Osteocyte (in vitro differentiated cells): ENCODE results near the gene DOCK1. TPM values are rescaled to one million over a fixed set of nuclear protein-coding genes. Genes with fewer than 3 reads are reported as not detected.
A peak's percentile ranks its signal among the peaks of the same experiment; 100 is the strongest.

Experiments used
- DNase-seq: peaks from one replicate; pipeline ENCODE4 v3.0.0; 2021; ENCODE audit warnings: mixed read lengths; ENCODE audit not compliant: unreplicated experiment; ENCODE audit errors: extremely low spot score
- H3K27ac Mint-ChIP-seq: one replicate; pipeline ENCODE4 v1.8.0; 2021; ENCODE audit warnings: mild to moderate bottlenecking, mixed read lengths; ENCODE audit not compliant: unreplicated experiment
- H3K27me3 Mint-ChIP-seq: one replicate; pipeline ENCODE4 v1.8.0; 2021; ENCODE audit warnings: mixed read lengths; ENCODE audit not compliant: unreplicated experiment
- H3K36me3 Mint-ChIP-seq: one replicate; pipeline ENCODE4 v1.8.0; 2021; ENCODE audit warnings: mixed read lengths; ENCODE audit not compliant: unreplicated experiment
- H3K4me1 Mint-ChIP-seq: one replicate; pipeline ENCODE4 v1.8.0; 2021; ENCODE audit warnings: mixed read lengths; ENCODE audit not compliant: unreplicated experiment
- H3K4me3 Mint-ChIP-seq: one replicate; pipeline ENCODE4 v1.8.0; 2021; ENCODE audit warnings: mild to moderate bottlenecking, moderate library complexity, mixed read lengths; ENCODE audit not compliant: unreplicated experiment
- H3K9me3 Mint-ChIP-seq: one replicate; pipeline ENCODE4 v1.8.0; 2021; ENCODE audit warnings: mixed read lengths; ENCODE audit not compliant: unreplicated experiment
- total RNA-seq: library from RNA; stranded (reverse); gene quantifications from 2 replicates; pipeline ENCODE4 v1.2.1, GENCODE V29; 2021
- TF ChIP-seq, protein P1 (sequence below): fragments of 200-600 bp; sonication (generic); IDR thresholded peaks from 2 replicates; pipeline ENCODE4 v1.5.0; 2021; ENCODE audit warnings: antibody characterized with exemption, mild to moderate bottlenecking, moderate library complexity

The DOCK1 gene
- total RNA-seq, 1 donor from 2014 or later, result 66.3 TPM

DNA sequence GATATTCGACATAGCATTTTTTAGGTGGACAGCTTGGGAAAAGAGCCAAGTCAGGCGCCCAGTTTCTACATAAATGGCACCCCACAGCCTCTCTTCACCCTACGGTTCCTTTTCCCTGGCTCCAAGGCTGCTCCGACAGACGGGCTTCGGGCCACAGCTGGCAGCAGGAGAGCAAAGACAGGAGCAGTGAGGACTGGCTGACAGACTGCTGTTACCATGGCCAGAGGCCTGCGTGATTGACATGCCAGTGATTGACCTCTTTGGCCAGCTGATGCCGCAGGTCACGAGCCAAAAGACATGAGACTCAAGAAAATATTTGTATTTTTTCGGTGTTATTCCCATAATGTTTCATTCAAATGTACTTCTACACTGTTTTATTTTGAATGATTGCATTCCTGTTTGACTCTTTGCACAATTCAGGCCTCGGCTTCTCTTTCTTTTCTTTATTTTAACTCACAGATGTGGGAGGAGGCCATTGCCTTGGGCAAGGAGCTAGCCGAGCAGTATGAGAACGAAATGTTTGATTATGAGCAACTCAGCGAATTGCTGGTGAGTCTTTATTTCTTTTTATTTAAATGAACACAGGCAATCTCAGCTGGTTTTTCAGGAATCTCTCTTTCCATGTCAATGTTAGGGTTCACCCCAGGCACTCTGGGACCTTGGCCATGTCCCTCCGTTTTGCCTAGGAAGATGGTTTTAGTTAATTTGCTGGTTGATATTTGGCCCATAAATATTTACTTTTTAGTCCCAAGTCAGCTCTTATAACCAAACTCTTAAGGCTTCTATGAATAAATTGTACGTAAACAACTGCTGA lies 497.6 kb downstream of the DOCK1 start:
- peak overlapping the region; percentile 42 for H3K4me3 Mint-ChIP-seq
- H3K4me1 Mint-ChIP-seq, result peaks cover 95% of the 10 kb centered on the region
- DNase-seq, result no peak
- peak overlapping the region; percentile 91 for H3K27ac Mint-ChIP-seq
- TF ChIP-seq, protein P1, sequence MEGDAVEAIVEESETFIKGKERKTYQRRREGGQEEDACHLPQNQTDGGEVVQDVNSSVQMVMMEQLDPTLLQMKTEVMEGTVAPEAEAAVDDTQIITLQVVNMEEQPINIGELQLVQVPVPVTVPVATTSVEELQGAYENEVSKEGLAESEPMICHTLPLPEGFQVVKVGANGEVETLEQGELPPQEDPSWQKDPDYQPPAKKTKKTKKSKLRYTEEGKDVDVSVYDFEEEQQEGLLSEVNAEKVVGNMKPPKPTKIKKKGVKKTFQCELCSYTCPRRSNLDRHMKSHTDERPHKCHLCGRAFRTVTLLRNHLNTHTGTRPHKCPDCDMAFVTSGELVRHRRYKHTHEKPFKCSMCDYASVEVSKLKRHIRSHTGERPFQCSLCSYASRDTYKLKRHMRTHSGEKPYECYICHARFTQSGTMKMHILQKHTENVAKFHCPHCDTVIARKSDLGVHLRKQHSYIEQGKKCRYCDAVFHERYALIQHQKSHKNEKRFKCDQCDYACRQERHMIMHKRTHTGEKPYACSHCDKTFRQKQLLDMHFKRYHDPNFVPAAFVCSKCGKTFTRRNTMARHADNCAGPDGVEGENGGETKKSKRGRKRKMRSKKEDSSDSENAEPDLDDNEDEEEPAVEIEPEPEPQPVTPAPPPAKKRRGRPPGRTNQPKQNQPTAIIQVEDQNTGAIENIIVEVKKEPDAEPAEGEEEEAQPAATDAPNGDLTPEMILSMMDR, result no peak
- peaks cover 10% of the 10 kb centered on the region for H3K36me3 Mint-ChIP-seq
- no peaks in the 10 kb centered on the region for H3K9me3 Mint-ChIP-seq
- H3K27me3 Mint-ChIP-seq, result no peaks in the 10 kb centered on the region

DNA sequence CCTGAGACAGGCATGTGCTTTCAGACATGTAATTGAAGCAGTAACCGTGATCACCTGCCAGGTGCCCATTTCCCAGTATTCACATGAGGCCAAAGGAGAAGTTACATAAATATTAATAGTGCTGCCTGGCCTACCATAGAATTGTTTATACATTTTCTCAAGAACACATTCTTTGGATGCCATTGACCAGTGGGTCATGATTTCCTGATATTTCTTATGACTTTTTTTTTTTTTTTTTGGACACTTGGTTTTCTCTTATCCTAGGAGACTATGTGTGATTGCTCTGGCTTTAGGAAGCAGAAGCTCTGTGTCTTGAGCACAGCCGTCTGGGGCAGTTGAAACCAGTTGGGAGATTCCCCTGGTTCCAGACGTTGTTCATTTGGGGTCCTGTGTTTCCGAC lies 500.0 kb downstream of the DOCK1 start:
- Mint-ChIP-seq H3K27me3 (no peaks in the 10 kb centered on the region), H3K9me3 (no peaks in the 10 kb centered on the region), H3K36me3 (peaks cover 13% of the 10 kb centered on the region), H3K27ac (peak overlapping the region; percentile 94), H3K4me1 (peaks cover 95% of the 10 kb centered on the region), H3K4me3 (no peak overlapping the region)
- TF ChIP-seq, protein P1, result no peak
- no peak for DNase-seq

DNA sequence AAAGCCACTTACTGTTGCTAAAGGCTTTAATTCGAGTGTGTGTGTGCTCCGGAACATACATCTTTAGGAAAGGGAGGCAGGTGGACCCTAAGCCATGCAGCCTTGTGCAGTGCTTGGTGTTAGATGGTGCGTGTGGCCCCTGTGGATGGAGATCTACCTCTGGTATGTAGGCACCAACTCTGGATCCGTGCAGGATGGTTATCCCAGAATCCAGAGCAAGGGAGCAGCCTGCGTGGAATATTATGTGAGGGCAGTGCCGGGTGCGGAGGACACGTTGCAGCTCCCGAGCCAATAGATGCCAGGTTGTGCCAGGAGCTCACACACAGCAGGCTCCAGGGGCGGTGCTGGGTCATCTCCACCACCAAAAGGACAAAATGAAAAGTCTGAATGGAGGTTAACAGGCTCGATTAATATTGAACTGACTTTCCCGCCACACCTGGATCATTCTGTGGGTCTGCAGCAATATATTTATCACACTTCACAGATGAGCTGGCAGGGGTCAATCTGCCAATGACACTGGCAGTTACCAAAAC lies 500.9 kb downstream of the DOCK1 start:
- TF ChIP-seq, protein P1, result no peak
- Mint-ChIP-seq H3K9me3 (no peaks in the 10 kb centered on the region), H3K27me3 (no peaks in the 10 kb centered on the region), H3K27ac (peak overlapping the region; percentile 94), H3K36me3 (peaks cover 20% of the 10 kb centered on the region), H3K4me1 (peaks cover 95% of the 10 kb centered on the region), H3K4me3 (no peak overlapping the region)
- DNase-seq, result no peak

DNA sequence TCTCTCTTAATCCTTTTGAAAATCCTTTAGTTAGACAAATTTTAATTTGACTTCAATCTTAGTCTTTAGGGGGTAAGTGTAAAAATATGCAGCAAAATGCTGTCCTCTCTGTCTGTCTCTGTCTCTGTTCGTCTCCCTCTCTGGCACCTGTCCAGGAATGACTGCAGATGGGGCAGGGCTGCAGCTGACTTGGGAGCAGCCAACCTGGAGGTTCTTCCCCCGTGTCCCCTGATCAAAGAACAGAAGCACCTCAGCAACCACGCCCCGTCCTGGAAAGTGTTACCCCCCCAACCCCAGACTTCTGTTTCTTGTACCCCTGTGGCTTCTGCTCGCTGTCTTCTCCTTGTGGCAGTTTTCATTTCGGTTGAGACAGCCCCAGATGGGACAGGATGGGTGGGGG lies 502.3 kb downstream of the DOCK1 start:
- peaks cover 23% of the 10 kb centered on the region for H3K36me3 Mint-ChIP-seq
- H3K27me3 Mint-ChIP-seq, result no peaks in the 10 kb centered on the region
- H3K9me3 Mint-ChIP-seq, result no peaks in the 10 kb centered on the region
- no peak overlapping the region for H3K27ac Mint-ChIP-seq
- TF ChIP-seq, protein P1, result no peak
- DNase-seq, result no peak
- no peak overlapping the region for H3K4me3 Mint-ChIP-seq
- peaks cover 82% of the 10 kb centered on the region for H3K4me1 Mint-ChIP-seq

DNA sequence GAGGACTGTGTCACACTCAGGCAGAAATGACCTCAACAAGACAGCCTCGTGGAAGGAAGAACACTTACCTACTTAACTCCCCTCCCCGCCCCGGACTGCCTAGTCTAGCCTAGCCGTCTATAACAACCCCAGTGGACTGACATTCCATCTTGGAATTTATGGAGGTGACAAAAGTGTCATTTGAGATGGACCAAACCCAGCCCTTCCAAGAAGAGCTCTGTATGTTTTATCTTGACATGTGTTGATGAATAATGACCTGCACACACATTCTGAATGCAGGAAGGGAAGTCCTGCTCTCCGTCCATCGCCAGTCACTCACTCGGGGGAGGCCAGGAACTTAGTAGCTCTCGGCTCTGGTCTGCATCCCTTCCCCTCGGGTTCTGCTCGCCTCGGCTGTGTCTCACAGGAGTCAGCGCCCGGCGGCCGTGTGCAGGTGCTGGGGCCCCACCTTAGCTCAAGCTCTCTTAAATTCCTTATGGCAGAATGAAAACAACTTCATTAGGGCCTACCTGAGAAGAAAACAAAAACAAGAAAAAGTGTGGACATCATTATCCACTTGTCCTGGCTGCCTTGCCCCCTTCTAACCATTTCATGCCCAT lies 503.0 kb downstream of the DOCK1 start:
- TF ChIP-seq, protein P1, result no peak
- H3K4me1 Mint-ChIP-seq, result peaks cover 75% of the 10 kb centered on the region
- H3K27ac Mint-ChIP-seq, result peak overlapping the region; percentile 79
- H3K9me3 Mint-ChIP-seq, result no peaks in the 10 kb centered on the region
- no peaks in the 10 kb centered on the region for H3K27me3 Mint-ChIP-seq
- no peak for DNase-seq
- H3K36me3 Mint-ChIP-seq, result peaks cover 23% of the 10 kb centered on the region
- H3K4me3 Mint-ChIP-seq, result peak overlapping the region; percentile 27
